Liver (tissue), 9 donors: Measurements from ENCODE around the gene KRTAP4-5. TPM values are rescaled to one million over a fixed set of nuclear protein-coding genes. Genes with fewer than 3 reads are reported as not detected.

Source experiments
- DNase-seq: peaks from one replicate; pipeline ENCODE4 v3.0.0-alpha.2; 2017; ENCODE audit warnings: low spot score
- H3K27ac ChIP-seq, 2 donors: one replicate each; pipeline ENCODE4 v1.7.0; 2013; ENCODE audit warnings: inconsistent platforms in 2 of 2, low read length in 2 of 2, control low read depth in 1 of 2, low read depth in 1 of 2, mild to moderate bottlenecking in 1 of 2
- H3K27me3 ChIP-seq, 4 donors: one replicate each; pipeline versions ENCODE4 v1.6.1 to v1.7.0; 2013; ENCODE audit warnings: low read length in 3 of 4, inconsistent platforms in 1 of 4, mild to moderate bottlenecking in 1 of 4, moderate library complexity in 1 of 4; ENCODE audit not compliant: control insufficient read depth in 4 of 4, insufficient read depth in 4 of 4
- H3K36me3 ChIP-seq, 4 donors: one replicate each; pipeline versions ENCODE4 v1.6.1 to v1.7.0; 2013; ENCODE audit warnings: low read length in 3 of 4, mild to moderate bottlenecking in 3 of 4, low read depth in 1 of 4, moderate library complexity in 1 of 4; ENCODE audit not compliant: control insufficient read depth in 4 of 4, insufficient read depth in 3 of 4
- H3K4me1 ChIP-seq, 4 donors: one replicate each; pipeline versions ENCODE4 v1.6.1 to v1.7.0; 2013; ENCODE audit warnings: low read length in 3 of 4, mild to moderate bottlenecking in 3 of 4, moderate library complexity in 1 of 4; ENCODE audit not compliant: control insufficient read depth in 4 of 4, insufficient read depth in 4 of 4
- H3K4me3 ChIP-seq, 3 donors: one replicate each; pipeline versions ENCODE4 v1.6.1 to v1.7.0; 2013; ENCODE audit warnings: low read length in 3 of 3, control low read depth in 1 of 3, low read depth in 1 of 3, mild to moderate bottlenecking in 1 of 3
- H3K9ac ChIP-seq, 2 donors: one replicate each; pipeline ENCODE4 v1.7.0; 2013; ENCODE audit warnings: low read length in 2 of 2, mild to moderate bottlenecking in 2 of 2, moderate library complexity in 2 of 2, control low read depth in 1 of 2, low read depth in 1 of 2
- H3K9me3 ChIP-seq, 4 donors: one replicate each; pipeline versions ENCODE4 v1.6.1 to v1.7.0; 2013; ENCODE audit warnings: low read length in 3 of 4; ENCODE audit not compliant: control insufficient read depth in 4 of 4
- ATF3 ChIP-seq: IDR thresholded peaks from 2 replicates; pipeline ENCODE4 v1.6.1; 2016; ENCODE audit warnings: antibody characterized with exemption
- EGR1 ChIP-seq, 2 donors: IDR thresholded peaks; 2 replicates each; pipeline ENCODE4 v1.6.1; 2016 to 2018; ENCODE audit warnings: antibody characterized with exemption in 2 of 2, low read depth in 2 of 2
- FOXA1 ChIP-seq: IDR thresholded peaks from 2 replicates; pipeline ENCODE4 v1.6.1; 2016; ENCODE audit warnings: antibody characterized with exemption
- FOXA2 ChIP-seq: IDR thresholded peaks from 2 replicates; pipeline ENCODE4 v1.6.1; 2016; ENCODE audit warnings: antibody characterized with exemption
- GABPA ChIP-seq, 2 donors: IDR thresholded peaks in 1 of 2; conservative IDR thresholded peaks in 1 of 2; 2 replicates each; pipeline ENCODE4 v1.6.1; 2016; ENCODE audit warnings: antibody characterized with exemption in 2 of 2, mild to moderate bottlenecking in 1 of 2, moderate library complexity in 1 of 2
- HNF4A ChIP-seq, 2 donors: conservative IDR thresholded peaks; 2 replicates each; pipeline ENCODE4 v1.6.1; 2016; ENCODE audit warnings: antibody characterized with exemption in 2 of 2, mild to moderate bottlenecking in 2 of 2
- HNF4G ChIP-seq: IDR thresholded peaks from 2 replicates; pipeline ENCODE4 v1.6.1; 2016; ENCODE audit warnings: antibody characterized with exemption
- JUND ChIP-seq, 2 donors: IDR thresholded peaks; 2 replicates each; pipeline ENCODE4 v1.6.1; 2016; ENCODE audit warnings: antibody characterized with exemption in 2 of 2
- MAX ChIP-seq: IDR thresholded peaks from 2 replicates; pipeline ENCODE4 v1.6.1; 2016; ENCODE audit warnings: antibody characterized with exemption
- NR2F2 ChIP-seq: IDR thresholded peaks from 2 replicates; pipeline ENCODE4 v1.6.1; 2016; ENCODE audit warnings: antibody characterized with exemption
- RAD21 ChIP-seq, 2 donors: IDR thresholded peaks; 2 replicates each; pipeline ENCODE4 v1.6.1; 2016; ENCODE audit warnings: antibody characterized with exemption in 2 of 2, mild to moderate bottlenecking in 2 of 2
- REST ChIP-seq: IDR thresholded peaks from 2 replicates; pipeline ENCODE4 v1.6.1; 2016; ENCODE audit warnings: antibody characterized with exemption, mild to moderate bottlenecking
- RXRA ChIP-seq, 2 donors: IDR thresholded peaks; 2 replicates each; pipeline ENCODE4 v1.6.1; 2017 to 2018; ENCODE audit warnings: antibody characterized with exemption in 2 of 2, mild to moderate bottlenecking in 1 of 2
- SP1 ChIP-seq: IDR thresholded peaks from 2 replicates; pipeline ENCODE4 v1.6.1; 2018; ENCODE audit warnings: antibody characterized with exemption, mild to moderate bottlenecking
- TAF1 ChIP-seq: conservative IDR thresholded peaks from 2 replicates; pipeline ENCODE4 v1.6.1; 2016; ENCODE audit warnings: antibody characterized with exemption, mild to moderate bottlenecking
- YY1 ChIP-seq: IDR thresholded peaks from 2 replicates; pipeline ENCODE4 v1.6.1; 2016; ENCODE audit warnings: antibody characterized with exemption, mild to moderate bottlenecking
- ZBTB33 ChIP-seq: IDR thresholded peaks from 2 replicates; pipeline ENCODE4 v1.6.1; 2016; ENCODE audit warnings: antibody characterized with exemption
- whole genome bisulfite sequencing: extraction: QIAGEN DNeasy Blood & Tissue Kit; methylation state at CpG from one replicate; pipeline ENCODE4 v1.1.7; 2013; 5-methylcytosine and 5-hydroxymethylcytosine counted together
- polyA plus RNA-seq, 2 donors: library from polyadenylated mRNA; stranded (reverse) in 1 of 2; unstranded in 1 of 2; fragments of 200-250 nt in 1 of 2; fragments of >200 nt in 1 of 2; fragmentation: Nextera tagmentation in 1 of 2; extraction: Ambion mirVana in 1 of 2; gene quantifications; one replicate each; pipeline versions ENCODE4 v1.2.1 to v1.2.3, GENCODE V29; 2013 to 2015
- total RNA-seq, 2 donors: library from RNA; depleted of rRNA; stranded (reverse); fragments of >200 nt; gene quantifications; one replicate each; pipeline ENCODE4 v1.2.3, GENCODE V29; 2014
- donor health status: healthy.
- donor health status: healthy.
- donor health status: healthy.
- donor health status: healthy.
- donor health status: healthy.

Gene KRTAP4-5
- total and polyA plus RNA-seq, 4 donors: not detected

- no peaks in the 10 kb centered on the region for H3K9me3 ChIP-seq
- H3K36me3 ChIP-seq: no peaks in the 10 kb centered on the region
- no peak within 1 kb of the TSS for H3K4me3 ChIP-seq
- no peak within 1 kb of the TSS for H3K27ac ChIP-seq
- H3K9ac ChIP-seq: no peak within 1 kb of the TSS
- no peaks in the 10 kb centered on the region for H3K4me1 ChIP-seq
- DNase-seq: no peak
- 70% methylated on average over 9 of the region's 9 CpGs for WGBS
- peaks cover 0 to 12% (median 0%) of the 10 kb centered on the region in 4 donors for H3K27me3 ChIP-seq
- TF ChIP-seq YY1 (no peak), HNF4A (conservative IDR thresholded peaks at IDR 0.05) (no peak), RXRA (IDR thresholded peaks at IDR 0.05) (no peak), ATF3 (no peak), GABPA (IDR thresholded peaks at IDR 0.05 in 1 of 2, conservative IDR thresholded peaks at IDR 0.05 in 1 of 2) (no peak), SP1 (no peak), NR2F2 (no peak), ZBTB33 (no peak), JUND (IDR thresholded peaks at IDR 0.05) (no peak)
These were observed 34.9 kb upstream of the KRTAP4-5 start, which contains the start of gene KRTAP4-1 for GRCh38 chr17:41184480-41184961. Gene KRTAP4-1, minus strand, starts transcription at chr17:41184911. Its CDS starts 57 bp downstream, at chr17:41184854.

- no peak for DNase-seq
- TF ChIP-seq MAX (no peak), NR2F2 (no peak), JUND (IDR thresholded peaks at IDR 0.05) (no peak), TAF1 (no peak), HNF4G (no peak), GABPA (IDR thresholded peaks at IDR 0.05 in 1 of 2, conservative IDR thresholded peaks at IDR 0.05 in 1 of 2) (no peak), FOXA1 (no peak), YY1 (no peak), HNF4A (conservative IDR thresholded peaks at IDR 0.05) (no peak), SP1 (no peak), FOXA2 (no peak), EGR1 (IDR thresholded peaks at IDR 0.05; ENCODE audit: low read depth in 2 of 2) (no peak), RAD21 (IDR thresholded peaks at IDR 0.05) (no peak), RXRA (IDR thresholded peaks at IDR 0.05) (no peak), REST (no peak)
- WGBS: 89% methylated on average over 1 of the region's 1 CpG
- no peak overlapping the region for H3K9ac ChIP-seq
- peaks cover 0 to 5% (median 0%) of the 10 kb centered on the region in 4 donors for H3K27me3 ChIP-seq
- H3K27ac ChIP-seq: no peak overlapping the region
- no peak overlapping the region for H3K4me3 ChIP-seq
- H3K36me3 ChIP-seq: no peaks in the 10 kb centered on the region
- H3K4me1 ChIP-seq: no peaks in the 10 kb centered on the region
- no peaks in the 10 kb centered on the region for H3K9me3 ChIP-seq
These were observed 29.4 kb upstream of the KRTAP4-5 start for GRCh38 chr17:41178843-41179616.
